ENCODE results near the gene FOXA2.

DNA sequence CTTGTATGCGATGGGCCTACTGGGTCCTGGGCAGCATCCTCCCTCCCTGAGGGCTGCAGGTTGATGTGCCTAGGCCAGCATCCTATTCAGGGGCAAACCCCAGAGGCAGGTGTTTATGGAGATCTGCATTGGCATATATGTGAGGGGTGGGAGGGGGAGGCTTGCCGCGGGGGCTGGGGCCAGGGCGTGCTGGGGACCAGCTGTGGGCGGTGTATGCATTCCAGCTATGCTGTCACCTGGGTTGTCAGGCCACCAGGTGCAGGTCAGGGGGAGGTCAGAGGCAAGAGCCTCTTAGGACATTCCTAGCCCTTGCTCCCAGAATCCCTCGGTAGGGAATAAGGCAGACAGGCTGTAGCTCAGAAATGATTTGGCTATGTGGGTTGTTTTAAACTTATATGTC, 11.9 kb downstream of the FOXA2 start:
- no peak for TF ChIP-seq ELF4 (IDR thresholded peaks at IDR 0.05)
- TF ChIP-seq ZNF384 (IDR thresholded peaks at IDR 0.05), result no peak
- no peak for TF ChIP-seq BHLHE40 (IDR thresholded peaks at IDR 0.05; ENCODE audit: borderline replicate concordance)
- TF ChIP-seq HDGF (IDR thresholded peaks at IDR 0.05; ENCODE audit: borderline replicate concordance), result no peak
- no peak for TF ChIP-seq FOXA1 (IDR thresholded peaks at IDR 0.05)
- no peak for TF ChIP-seq SP1 (IDR thresholded peaks at IDR 0.05)
- TF ChIP-seq TARDBP (IDR thresholded peaks at IDR 0.05), result no peak
- no peak for TF ChIP-seq FOXK2 (IDR thresholded peaks at IDR 0.05)
- TF ChIP-seq FOXM1 (IDR thresholded peaks at IDR 0.05; ENCODE audit: borderline replicate concordance), result no peak
- TF ChIP-seq SUZ12 (IDR thresholded peaks at IDR 0.05), result no peak
- TF ChIP-seq ARNT (IDR thresholded peaks at IDR 0.05), result no peak
- TF ChIP-seq, protein P1, sequence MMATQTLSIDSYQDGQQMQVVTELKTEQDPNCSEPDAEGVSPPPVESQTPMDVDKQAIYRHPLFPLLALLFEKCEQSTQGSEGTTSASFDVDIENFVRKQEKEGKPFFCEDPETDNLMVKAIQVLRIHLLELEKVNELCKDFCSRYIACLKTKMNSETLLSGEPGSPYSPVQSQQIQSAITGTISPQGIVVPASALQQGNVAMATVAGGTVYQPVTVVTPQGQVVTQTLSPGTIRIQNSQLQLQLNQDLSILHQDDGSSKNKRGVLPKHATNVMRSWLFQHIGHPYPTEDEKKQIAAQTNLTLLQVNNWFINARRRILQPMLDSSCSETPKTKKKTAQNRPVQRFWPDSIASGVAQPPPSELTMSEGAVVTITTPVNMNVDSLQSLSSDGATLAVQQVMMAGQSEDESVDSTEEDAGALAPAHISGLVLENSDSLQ (IDR thresholded peaks at IDR 0.05), result no peak
- no peak for TF ChIP-seq LEF1 (IDR thresholded peaks at IDR 0.05; ENCODE audit: borderline replicate concordance)
- no peak for TF ChIP-seq CTBP1 (IDR thresholded peaks at IDR 0.05; ENCODE audit: borderline replicate concordance)

Measured in HEK293T (cell line).